ENCODE results near the gene PRIM2.

GRCh38 chr6:57432919-57433684, 115.7 kb downstream of the PRIM2 start:
- no peak for TF ChIP-seq CTCF (IDR thresholded peaks at IDR 0.05)
- no peak for TF ChIP-seq POLR2A (IDR thresholded peaks at IDR 0.05)
